Muscle layer of colon (tissue), 2 donors: ENCODE data around the gene SPATC1L.

Source experiments
- H3K27ac ChIP-seq: one replicate; pipeline ENCODE4 v1.7.0; 2013; ENCODE audit warnings: low read depth, mild to moderate bottlenecking, low read length, moderate library complexity
- H3K27me3 ChIP-seq, 2 donors: one replicate each; pipeline ENCODE4 v1.7.0; 2013; ENCODE audit warnings: low read length in 2 of 2, mild to moderate bottlenecking in 2 of 2; ENCODE audit not compliant: insufficient read depth in 2 of 2, control insufficient read depth in 1 of 2
- H3K36me3 ChIP-seq: one replicate; pipeline ENCODE4 v1.7.0; 2013; ENCODE audit warnings: mild to moderate bottlenecking, low read length; ENCODE audit not compliant: insufficient read depth
- H3K4me1 ChIP-seq: one replicate; pipeline ENCODE4 v1.7.0; 2013; ENCODE audit warnings: mild to moderate bottlenecking, low read length; ENCODE audit not compliant: insufficient read depth
- H3K4me3 ChIP-seq, 2 donors: one replicate each; pipeline ENCODE4 v1.7.0; 2013; ENCODE audit warnings: low read length in 2 of 2, low read depth in 1 of 2, mild to moderate bottlenecking in 1 of 2, moderate library complexity in 1 of 2
- H3K9ac ChIP-seq: one replicate; pipeline ENCODE4 v1.7.0; 2013; ENCODE audit warnings: low read length
- H3K9me3 ChIP-seq: one replicate; pipeline ENCODE4 v1.7.0; 2013; ENCODE audit warnings: mild to moderate bottlenecking, low read length
- donor health status: abdominal sarcoma.
- donor health status: Adenocarcinoma of cecum.

The SPATC1L gene

GRCh38 chr21:46155514-46156377, 28.5 kb downstream of the SPATC1L start, which contains the start of gene FTCD:
TSS of gene FTCD (minus strand) at chr21:46155579. CDS start at chr21:46155523, 56 bp downstream.
- no peak within 1 kb of the TSS for H3K9ac ChIP-seq
- no peaks in the 10 kb centered on the region for H3K36me3 ChIP-seq
- H3K4me1 ChIP-seq, result peaks cover 9% of the 10 kb centered on the region
- H3K27me3 ChIP-seq, result peaks cover 0 to 7% of the 10 kb centered on the region in 2 donors
- H3K9me3 ChIP-seq, result no peaks in the 10 kb centered on the region
- H3K4me3 ChIP-seq, result no peak within 1 kb of the TSS
- no peak within 1 kb of the TSS for H3K27ac ChIP-seq

DNA sequence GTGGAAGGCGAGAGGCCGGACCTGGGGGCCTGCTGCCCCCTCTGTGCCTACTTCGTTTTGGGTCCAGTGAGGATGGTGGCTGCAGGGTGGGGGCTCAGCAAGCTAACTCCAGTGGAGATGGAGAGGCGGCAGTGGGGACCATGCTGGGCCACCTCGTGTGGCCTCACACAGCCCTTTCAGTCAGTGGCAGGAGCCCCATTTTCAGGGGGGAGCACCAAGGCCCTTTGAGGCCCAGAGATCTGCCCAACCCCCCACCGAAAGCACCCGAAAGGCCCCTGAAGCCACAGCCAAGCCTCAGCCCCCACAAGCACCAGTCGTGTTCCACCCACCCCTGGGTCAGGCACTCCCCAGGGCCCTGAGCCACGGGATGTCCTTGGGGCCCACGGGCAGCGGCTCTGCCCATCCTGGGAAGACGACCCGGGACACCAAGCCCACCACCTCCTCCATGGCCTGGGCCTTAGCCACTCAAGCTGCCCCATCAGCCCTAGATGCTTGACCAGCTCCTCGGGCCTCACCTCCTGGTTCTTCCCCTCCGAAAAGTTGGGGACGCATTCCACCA, 29.2 kb downstream of the SPATC1L start:
- Histone ChIP-seq H3K4me1 (peaks cover 9% of the 10 kb centered on the region), H3K36me3 (no peaks in the 10 kb centered on the region), H3K27ac (no peak overlapping the region), H3K9me3 (no peaks in the 10 kb centered on the region), H3K9ac (no peak overlapping the region), H3K4me3 (no peak overlapping the region), H3K27me3 (peaks cover 0 to 7% of the 10 kb centered on the region in 2 donors)

- Histone ChIP-seq H3K36me3 (no peaks in the 10 kb centered on the region), H3K27ac (no peak overlapping the region), H3K9ac (no peak overlapping the region), H3K27me3 (peaks cover 0 to 7% of the 10 kb centered on the region in 2 donors), H3K4me1 (peaks cover 9% of the 10 kb centered on the region), H3K9me3 (no peaks in the 10 kb centered on the region), H3K4me3 (no peak overlapping the region)
Measured at GRCh38 chr21:46154155-46154954, 29.9 kb downstream of the SPATC1L start.

DNA sequence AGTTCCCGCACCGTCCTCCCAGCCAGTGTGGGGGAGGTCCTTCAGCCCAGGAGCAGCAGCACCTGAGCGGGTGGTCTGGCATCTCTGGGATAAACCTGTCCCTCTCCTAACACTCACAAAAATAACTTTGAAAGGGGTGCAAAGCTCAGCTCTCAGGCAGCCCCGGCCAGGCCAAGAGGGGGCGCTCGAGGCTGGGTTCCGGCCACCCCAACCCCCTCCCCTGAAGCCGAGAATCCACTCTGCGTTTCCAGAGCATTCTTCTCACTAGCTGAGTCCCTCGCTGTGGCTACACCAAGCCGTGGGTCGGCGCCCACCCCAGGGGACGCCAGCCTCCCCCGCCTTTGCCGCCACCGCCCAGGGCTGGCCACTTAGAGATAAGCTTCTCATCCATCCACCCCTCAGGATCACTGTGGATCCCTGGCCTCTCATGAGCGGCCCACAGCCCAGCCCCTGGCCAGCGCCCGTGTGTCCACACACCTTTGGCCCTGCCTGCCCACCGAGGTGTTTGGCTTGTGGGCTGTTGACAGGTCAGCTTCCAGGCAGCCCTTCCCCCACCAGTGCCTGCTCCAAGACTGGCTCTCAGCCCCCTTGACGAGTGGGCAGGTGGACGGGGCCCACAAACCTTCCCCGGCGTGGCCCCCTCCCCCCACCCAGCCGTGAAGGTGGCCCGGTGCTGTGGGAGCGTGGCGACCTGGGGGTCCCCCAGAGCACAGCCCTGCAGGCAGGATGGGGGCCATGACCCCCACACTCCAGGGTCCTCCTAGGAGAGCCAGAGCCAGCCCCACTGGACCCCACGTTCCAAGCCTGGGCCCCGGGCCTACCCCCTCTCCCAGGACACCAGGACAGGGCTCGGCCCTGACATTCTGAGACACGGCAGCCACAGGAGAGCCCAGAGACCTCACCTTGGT, 30.8 kb downstream of the SPATC1L start:
- Histone ChIP-seq H3K27ac (no peak overlapping the region), H3K4me1 (peaks cover 9% of the 10 kb centered on the region), H3K36me3 (no peaks in the 10 kb centered on the region), H3K4me3 (peak overlapping the region; percentile 27 to 32), H3K27me3 (peaks cover 0 to 7% of the 10 kb centered on the region in 2 donors), H3K9ac (no peak overlapping the region), H3K9me3 (no peaks in the 10 kb centered on the region)

- Histone ChIP-seq H3K9ac (no peak overlapping the region), H3K4me3 (peak overlapping the region; percentile 27 to 32), H3K36me3 (no peaks in the 10 kb centered on the region), H3K4me1 (peaks cover 9% of the 10 kb centered on the region), H3K27ac (no peak overlapping the region), H3K9me3 (no peaks in the 10 kb centered on the region), H3K27me3 (peaks cover 0 to 7% of the 10 kb centered on the region in 2 donors)
Measured at GRCh38 chr21:46152927-46153246, 31.4 kb downstream of the SPATC1L start.

DNA sequence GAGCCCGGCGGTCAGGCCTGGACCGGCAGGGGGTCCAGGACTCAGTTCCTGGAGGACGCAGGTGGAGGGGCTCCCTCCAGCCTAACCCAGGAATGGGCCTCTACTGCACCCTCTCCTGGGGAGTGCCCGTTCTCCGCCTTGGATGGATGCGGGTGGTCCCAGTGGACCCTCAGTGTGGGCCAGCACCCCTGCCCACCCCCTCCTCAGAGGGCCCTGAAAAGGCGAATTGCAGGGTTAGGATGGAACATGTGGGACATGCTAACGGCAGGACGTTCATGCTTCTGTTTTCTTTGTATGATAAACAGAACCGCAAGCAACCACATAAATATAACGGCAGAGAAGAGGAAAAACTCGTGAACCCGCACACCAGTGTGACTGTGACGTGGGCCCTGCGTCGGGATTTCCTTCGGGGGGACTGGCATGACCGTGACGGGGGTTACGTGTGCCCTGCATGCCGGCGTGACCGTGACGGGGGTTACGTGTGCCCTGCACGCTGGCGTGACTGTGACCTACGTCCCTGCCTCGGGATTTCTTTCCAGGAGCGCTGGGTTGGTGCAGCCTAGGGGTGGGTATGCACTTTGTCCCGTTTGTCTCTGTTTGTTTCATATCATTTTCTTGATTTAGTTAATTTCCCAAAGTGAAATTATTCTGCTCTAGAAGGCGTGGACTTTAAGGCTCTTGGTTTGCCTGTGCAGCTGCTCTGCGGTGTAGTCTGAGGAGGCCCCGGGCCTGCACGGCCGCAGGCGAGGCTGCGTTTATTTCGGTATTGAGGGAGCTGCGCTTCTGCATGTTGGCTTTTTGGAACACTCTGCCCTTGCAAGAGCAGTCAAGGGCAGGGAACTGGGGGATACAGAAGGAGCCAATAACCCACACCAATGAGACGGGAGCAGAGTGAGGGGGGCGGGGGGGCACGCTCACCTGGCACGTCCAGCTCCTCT, 32.0 kb downstream of the SPATC1L start:
- H3K4me3 ChIP-seq, result no peak overlapping the region
- H3K9ac ChIP-seq, result no peak overlapping the region
- peaks cover 9% of the 10 kb centered on the region for H3K4me1 ChIP-seq
- H3K27ac ChIP-seq, result no peak overlapping the region
- no peaks in the 10 kb centered on the region for H3K36me3 ChIP-seq
- no peaks in the 10 kb centered on the region for H3K9me3 ChIP-seq
- peaks cover 0 to 7% of the 10 kb centered on the region in 2 donors for H3K27me3 ChIP-seq

DNA sequence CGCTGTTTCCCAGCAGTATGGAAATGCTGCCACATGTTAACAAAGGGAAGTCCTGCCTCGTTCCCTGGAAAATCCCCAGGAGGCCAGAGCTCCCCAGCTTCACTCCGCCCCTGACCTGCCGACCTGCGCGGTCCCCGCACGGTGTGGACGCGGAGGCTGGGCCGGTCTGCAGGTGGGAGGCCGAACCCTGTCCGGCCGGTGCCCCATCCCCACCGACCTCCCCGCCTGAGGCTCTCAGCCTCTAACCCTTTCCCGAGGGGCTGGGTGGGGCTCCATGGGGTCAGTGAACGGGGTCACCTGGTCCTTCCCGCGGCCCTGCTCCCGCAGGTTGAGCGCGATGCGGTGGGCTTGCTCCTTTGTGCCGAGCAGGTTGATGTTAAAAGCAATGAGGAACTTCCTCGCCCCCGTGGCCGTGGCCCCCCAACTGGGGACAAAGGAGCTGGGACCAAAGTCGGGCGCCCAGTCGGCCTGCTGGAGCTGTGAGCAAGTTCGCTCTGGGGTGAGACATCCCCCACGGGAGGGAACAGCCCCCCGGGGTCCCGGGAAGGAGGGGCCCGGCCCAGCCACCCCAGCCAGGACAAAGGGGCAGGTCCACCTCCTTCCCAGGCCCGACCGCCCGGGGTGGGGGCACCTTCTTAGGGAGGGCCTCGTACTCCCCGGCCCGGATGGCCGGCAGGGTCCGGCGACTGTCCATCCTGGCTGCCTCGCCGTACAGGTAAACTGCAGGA, 32.8 kb downstream of the SPATC1L start:
- no peak overlapping the region for H3K27ac ChIP-seq
- peaks cover 0 to 7% of the 10 kb centered on the region in 2 donors for H3K27me3 ChIP-seq
- peaks cover 9% of the 10 kb centered on the region for H3K4me1 ChIP-seq
- H3K36me3 ChIP-seq, result no peaks in the 10 kb centered on the region
- H3K4me3 ChIP-seq, result no peak overlapping the region
- no peaks in the 10 kb centered on the region for H3K9me3 ChIP-seq
- no peak overlapping the region for H3K9ac ChIP-seq

DNA sequence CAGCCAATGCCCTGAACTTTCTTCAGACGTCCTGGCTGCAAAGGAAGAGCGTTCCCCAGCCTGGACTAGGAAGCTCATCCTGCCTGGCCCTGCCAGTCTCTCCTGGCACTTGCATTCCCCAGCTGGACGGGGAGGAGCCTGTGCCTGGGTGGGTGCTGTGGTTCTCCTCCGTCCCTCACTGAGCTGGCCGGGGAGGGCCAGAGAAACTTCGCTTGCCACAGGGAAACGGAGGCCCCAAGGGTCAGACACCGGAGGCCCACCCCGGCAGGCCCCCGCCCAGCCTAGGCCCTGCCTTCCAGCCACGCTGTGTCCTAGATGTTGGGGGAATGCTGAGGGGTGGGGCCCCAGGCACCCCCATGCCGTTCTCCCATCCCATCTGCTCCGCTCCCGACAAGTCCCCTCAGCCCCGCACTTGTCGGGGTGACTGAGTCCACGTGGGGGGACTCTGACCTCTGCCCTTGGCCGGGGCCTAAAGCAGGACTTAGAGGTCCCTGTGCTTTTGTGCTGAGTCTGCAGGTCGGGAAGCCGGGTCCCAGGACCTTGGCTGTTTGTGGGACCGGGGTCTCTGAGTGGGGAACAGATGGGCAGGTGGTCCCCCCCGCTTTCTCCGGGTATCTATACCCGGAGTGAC, 33.7 kb downstream of the SPATC1L start:
- H3K27me3 ChIP-seq, result peaks cover 0 to 7% of the 10 kb centered on the region in 2 donors
- H3K9me3 ChIP-seq, result no peaks in the 10 kb centered on the region
- peaks cover 9% of the 10 kb centered on the region for H3K4me1 ChIP-seq
- no peak overlapping the region for H3K4me3 ChIP-seq
- no peaks in the 10 kb centered on the region for H3K36me3 ChIP-seq
- no peak overlapping the region for H3K9ac ChIP-seq
- H3K27ac ChIP-seq, result no peak overlapping the region

GRCh38 chr21:46150073-46150472, 34.2 kb downstream of the SPATC1L start:
- H3K27ac ChIP-seq, result no peak overlapping the region
- H3K9me3 ChIP-seq, result no peaks in the 10 kb centered on the region
- H3K27me3 ChIP-seq, result peaks cover 0 to 7% of the 10 kb centered on the region in 2 donors
- H3K4me1 ChIP-seq, result peaks cover 9% of the 10 kb centered on the region
- no peak overlapping the region for H3K9ac ChIP-seq
- H3K36me3 ChIP-seq, result no peaks in the 10 kb centered on the region
- H3K4me3 ChIP-seq, result no peak overlapping the region
